SK-N-SH (cell line): ENCODE results near the gene EIF1.

Experiments used
- CTCF ChIP-seq: fragments of 200-600 bp; sonication (generic); IDR thresholded peaks from 2 replicates; pipeline ENCODE4 v1.6.1; 2017; ENCODE audit warnings: antibody characterized with exemption, mild to moderate bottlenecking, moderate library complexity
- EZH2phosphoT487 ChIP-seq: fragments of 200-600 bp; sonication (generic); IDR thresholded peaks from 2 replicates; pipeline ENCODE4 v1.6.1; 2017; ENCODE audit warnings: low read depth, mixed run types, mild to moderate bottlenecking, antibody characterized with exemption, moderate library complexity, borderline replicate concordance
- FOXM1 ChIP-seq: IDR thresholded peaks from 2 replicates; pipeline ENCODE4 v1.4.0; 2012; ENCODE audit warnings: low read depth, mild to moderate bottlenecking
- JUND ChIP-seq: IDR thresholded peaks from 2 replicates; pipeline ENCODE4 v1.4.0; 2012
- MAX ChIP-seq: IDR thresholded peaks from 2 replicates; pipeline ENCODE4 v1.4.0; 2012; ENCODE audit warnings: low read depth
- MXI1 ChIP-seq: IDR thresholded peaks from 2 replicates; pipeline ENCODE4 v1.6.1; 2012; ENCODE audit warnings: mild to moderate bottlenecking, low read depth, low read length, improper control_type of control experiment
- NRF1 ChIP-seq: IDR thresholded peaks from 2 replicates; pipeline ENCODE4 v1.6.1; 2012; ENCODE audit warnings: low read depth, mild to moderate bottlenecking, low read length
- POLR2AphosphoS5 ChIP-seq: IDR thresholded peaks from 2 replicates; pipeline ENCODE4 v1.6.1; 2012; ENCODE audit warnings: low read depth, low read length
- REST ChIP-seq: IDR thresholded peaks from 2 replicates; pipeline ENCODE4 v1.6.1; 2012; ENCODE audit warnings: mild to moderate bottlenecking, low read depth, low read length, moderate library complexity
- SMC3 ChIP-seq: IDR thresholded peaks from 2 replicates; pipeline ENCODE4 v1.6.1; 2012; ENCODE audit warnings: low read depth, low read length, improper control_type of control experiment
- USF1 ChIP-seq: IDR thresholded peaks from 2 replicates; pipeline ENCODE4 v1.4.0; 2012; ENCODE audit warnings: low read depth, borderline replicate concordance
- USF2 ChIP-seq: fragments of 150-350 bp; IDR thresholded peaks from 2 replicates; pipeline ENCODE4 v1.6.1; 2017; ENCODE audit warnings: antibody characterized with exemption, low read length, low read depth, borderline replicate concordance
- YY1 ChIP-seq: IDR thresholded peaks from 2 replicates; pipeline ENCODE4 v1.4.0; 2012; ENCODE audit warnings: low read depth, mild to moderate bottlenecking

- no peak for TF ChIP-seq NRF1
- no peak for TF ChIP-seq USF1
- no peak for TF ChIP-seq CTCF
- no peak for TF ChIP-seq SMC3
- no peak for TF ChIP-seq MAX
- no peak for TF ChIP-seq USF2
- TF ChIP-seq YY1: no peak
- TF ChIP-seq POLR2AphosphoS5: no peak; the same call in none of the 2 replicates
- no peak for TF ChIP-seq EZH2phosphoT487
- no peak for TF ChIP-seq REST
- TF ChIP-seq FOXM1: no peak
- no peak for TF ChIP-seq JUND
- TF ChIP-seq MXI1: no peak
Observed at GRCh38 chr17:41691031-41691777, 2.5 kb downstream of the EIF1 start.
